GM12878 (cell line): ENCODE results near the gene ZNF276. TPM values are rescaled to one million over a fixed set of nuclear protein-coding genes. Genes with fewer than 3 reads are reported as not detected.

ENCODE experiments used
- BCL11A ChIP-seq: IDR thresholded peaks from 2 replicates; pipeline ENCODE4 v1.6.1; 2011; ENCODE audit warnings: low read depth, low read length
- CREB1 ChIP-seq: IDR thresholded peaks from 2 replicates; pipeline ENCODE4 v1.6.1; 2012; ENCODE audit warnings: low read depth, mild to moderate bottlenecking, inconsistent platforms
- ETV6 ChIP-seq, 2 experiments: fragments of 450-650 bp in 1 of 2; IDR thresholded peaks in 1 of 2; conservative IDR thresholded peaks in 1 of 2; 2 replicates each; pipeline ENCODE4 v1.6.1; 2014; ENCODE audit warnings: antibody characterized with exemption in 1 of 2, borderline replicate concordance in 1 of 2, low read depth in 1 of 2, mild to moderate bottlenecking in 1 of 2, moderate library complexity in 1 of 2
- MTA3 ChIP-seq: IDR thresholded peaks from 2 replicates; pipeline ENCODE4 v1.6.1; 2012; ENCODE audit warnings: low read length, inconsistent platforms, borderline replicate concordance
- NFYB ChIP-seq: IDR thresholded peaks from 2 replicates; pipeline ENCODE4 v1.6.1; 2011; ENCODE audit warnings: low read depth, mild to moderate bottlenecking, low read length, improper control_type of control experiment, moderate library complexity; ENCODE audit not compliant: insufficient read depth
- RAD21 ChIP-seq: IDR thresholded peaks from 2 replicates; pipeline ENCODE4 v1.6.1; 2011; ENCODE audit warnings: mild to moderate bottlenecking, low read depth, low read length, moderate library complexity; ENCODE audit not compliant: insufficient read depth
- SREBF1 ChIP-seq: IDR thresholded peaks from 2 replicates; pipeline ENCODE4 v1.6.1; 2012; ENCODE audit warnings: mild to moderate bottlenecking, low read length
- ZBED1 ChIP-seq: IDR thresholded peaks from 2 replicates; pipeline ENCODE4 v1.6.1; 2016; ENCODE audit warnings: borderline replicate concordance
- ZNF384 ChIP-seq: IDR thresholded peaks from 2 replicates; pipeline ENCODE4 v1.6.1; 2012; ENCODE audit warnings: low read depth, mild to moderate bottlenecking, low read length, improper control_type of control experiment, borderline replicate concordance
- polyA plus RNA-seq, 11 experiments: library from polyadenylated mRNA; depleted of rRNA in 4 of 11; unstranded in 6 of 11; stranded (reverse) in 5 of 11; fragments of >200 nt; fragmentation: Nextera tagmentation in 4 of 11; fragmentation: Illumina TruSeq in 1 of 11; extraction: Ambion mirVana in 4 of 11; extraction: Trizol in 1 of 11; gene quantifications; 1 replicate in 1 of 11; 2 replicates in 10 of 11; pipeline versions ENCODE4 v1.2.1 to v1.2.3, GENCODE V29; 2011 to 2016; ENCODE audit warnings: inconsistent platforms in 2 of 11, missing spikeins in 2 of 11, low read depth in 1 of 11
- total RNA-seq, 4 experiments: library from RNA; depleted of rRNA in 3 of 4; stranded (reverse); fragments of >200 nt in 3 of 4; fragmentation: Illumina TruSeq in 1 of 4; extraction: Trizol in 1 of 4; gene quantifications; 2 replicates each; pipeline versions ENCODE4 v1.2.1 to v1.2.3, GENCODE V29; 2013 to 2021
- TF ChIP-seq, protein P1 (sequence below): IDR thresholded peaks from 2 replicates; pipeline ENCODE4 v1.6.1; 2011; ENCODE audit warnings: low read depth, low read length, improper control_type of control experiment, borderline replicate concordance
- TF ChIP-seq, protein P2 (sequence below): fragments of 450-650 bp; IDR thresholded peaks from 2 replicates; pipeline ENCODE4 v1.6.1; 2017; ENCODE audit warnings: borderline replicate concordance
- TF ChIP-seq, protein P3 (sequence below): fragments of 450-650 bp; IDR thresholded peaks from 2 replicates; pipeline ENCODE4 v1.6.1; 2017; ENCODE audit warnings: mild to moderate bottlenecking, low read depth, inconsistent platforms; ENCODE audit not compliant: poor library complexity, severe bottlenecking
- TF ChIP-seq, protein P4 (sequence below): fragments of 150-350 bp; IDR thresholded peaks from 2 replicates; pipeline ENCODE4 v1.6.1; 2016; ENCODE audit warnings: low read depth, low read length
- TF ChIP-seq, protein P5 (sequence below): fragments of 450-650 bp; formaldehyde crosslinking; IDR thresholded peaks from 2 replicates; pipeline ENCODE4 v1.4.0; 2020; ENCODE audit warnings: mild to moderate bottlenecking, moderate library complexity
- TF ChIP-seq, protein P6 (sequence below): IDR thresholded peaks from 2 replicates; pipeline ENCODE4 v1.6.1; 2011; ENCODE audit warnings: borderline replicate concordance, low read depth, mild to moderate bottlenecking, moderate library complexity, mixed read lengths, low read length; ENCODE audit not compliant: insufficient read depth; ENCODE audit errors: extremely low read length

ZNF276 gene
- total and polyA plus RNA-seq, 10 of the 15 experiments (the other 5 are each of a cell fraction or from before 2014, with no cell fraction given): 0.27 to 22.7 (median 8.7) TPM

DNA sequence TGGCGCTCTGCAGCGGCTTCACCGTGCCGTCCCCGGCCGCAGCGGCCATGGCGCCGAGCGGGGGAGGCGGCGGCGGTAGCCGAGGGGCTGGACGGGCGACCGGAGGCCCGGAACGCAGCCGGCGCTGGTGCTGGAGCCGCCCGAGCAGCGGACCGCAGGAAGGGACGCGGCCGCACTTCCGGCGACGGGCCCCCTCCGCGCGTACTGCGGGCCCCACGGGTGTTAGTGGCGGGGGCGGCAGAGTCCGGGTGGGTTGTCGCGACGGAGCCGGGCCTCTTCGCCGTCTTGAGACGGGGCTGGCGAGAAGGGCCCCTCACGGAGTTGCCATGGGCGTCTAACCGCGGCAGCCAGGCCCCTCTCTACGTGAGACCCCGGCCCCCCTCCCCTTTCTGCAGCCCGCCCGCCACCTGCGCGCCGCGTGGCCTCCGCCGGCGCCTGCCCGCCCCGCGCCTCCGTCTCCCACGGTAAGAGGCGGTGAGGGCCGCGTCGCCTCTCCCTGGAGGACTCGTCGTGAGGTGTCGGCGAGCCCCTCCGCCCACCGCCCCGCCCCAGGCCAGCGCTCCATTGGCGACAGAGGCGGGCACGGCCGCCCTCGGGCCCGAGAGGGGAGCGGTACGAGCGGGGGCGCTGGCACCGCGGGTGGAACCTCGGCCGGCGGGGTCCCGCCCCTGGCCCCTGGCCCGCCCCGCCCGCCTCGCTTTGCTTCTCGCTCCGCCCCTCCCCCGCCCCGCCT lies at the start of gene ZNF276, which contains the start of gene VPS9D1 (continued):
- TF ChIP-seq MTA3: no peak
- TF ChIP-seq SREBF1: peak; percentile 51; the same call in 1 of the 2 replicates
- TF ChIP-seq ETV6 (conservative IDR thresholded peaks at IDR 0.05 in 1 of 2, IDR thresholded peaks at IDR 0.05 in 1 of 2; ENCODE audit: borderline replicate concordance in 1 of 2, low read depth in 1 of 2): 0 out of 4 replicates have a peak, but pooled peaks of 1 of the 2 experiments have one; percentile 43
- TF ChIP-seq, protein P1, sequence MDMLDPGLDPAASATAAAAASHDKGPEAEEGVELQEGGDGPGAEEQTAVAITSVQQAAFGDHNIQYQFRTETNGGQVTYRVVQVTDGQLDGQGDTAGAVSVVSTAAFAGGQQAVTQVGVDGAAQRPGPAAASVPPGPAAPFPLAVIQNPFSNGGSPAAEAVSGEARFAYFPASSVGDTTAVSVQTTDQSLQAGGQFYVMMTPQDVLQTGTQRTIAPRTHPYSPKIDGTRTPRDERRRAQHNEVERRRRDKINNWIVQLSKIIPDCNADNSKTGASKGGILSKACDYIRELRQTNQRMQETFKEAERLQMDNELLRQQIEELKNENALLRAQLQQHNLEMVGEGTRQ: no peak
- TF ChIP-seq RAD21: no peak
- TF ChIP-seq NFYB: no peak
- TF ChIP-seq BCL11A: no peak
- TF ChIP-seq, protein P2, sequence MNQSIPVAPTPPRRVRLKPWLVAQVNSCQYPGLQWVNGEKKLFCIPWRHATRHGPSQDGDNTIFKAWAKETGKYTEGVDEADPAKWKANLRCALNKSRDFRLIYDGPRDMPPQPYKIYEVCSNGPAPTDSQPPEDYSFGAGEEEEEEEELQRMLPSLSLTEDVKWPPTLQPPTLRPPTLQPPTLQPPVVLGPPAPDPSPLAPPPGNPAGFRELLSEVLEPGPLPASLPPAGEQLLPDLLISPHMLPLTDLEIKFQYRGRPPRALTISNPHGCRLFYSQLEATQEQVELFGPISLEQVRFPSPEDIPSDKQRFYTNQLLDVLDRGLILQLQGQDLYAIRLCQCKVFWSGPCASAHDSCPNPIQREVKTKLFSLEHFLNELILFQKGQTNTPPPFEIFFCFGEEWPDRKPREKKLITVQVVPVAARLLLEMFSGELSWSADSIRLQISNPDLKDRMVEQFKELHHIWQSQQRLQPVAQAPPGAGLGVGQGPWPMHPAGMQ: no peak
- peak; percentile 71 for TF ChIP-seq CREB1
- TF ChIP-seq, protein P3, sequence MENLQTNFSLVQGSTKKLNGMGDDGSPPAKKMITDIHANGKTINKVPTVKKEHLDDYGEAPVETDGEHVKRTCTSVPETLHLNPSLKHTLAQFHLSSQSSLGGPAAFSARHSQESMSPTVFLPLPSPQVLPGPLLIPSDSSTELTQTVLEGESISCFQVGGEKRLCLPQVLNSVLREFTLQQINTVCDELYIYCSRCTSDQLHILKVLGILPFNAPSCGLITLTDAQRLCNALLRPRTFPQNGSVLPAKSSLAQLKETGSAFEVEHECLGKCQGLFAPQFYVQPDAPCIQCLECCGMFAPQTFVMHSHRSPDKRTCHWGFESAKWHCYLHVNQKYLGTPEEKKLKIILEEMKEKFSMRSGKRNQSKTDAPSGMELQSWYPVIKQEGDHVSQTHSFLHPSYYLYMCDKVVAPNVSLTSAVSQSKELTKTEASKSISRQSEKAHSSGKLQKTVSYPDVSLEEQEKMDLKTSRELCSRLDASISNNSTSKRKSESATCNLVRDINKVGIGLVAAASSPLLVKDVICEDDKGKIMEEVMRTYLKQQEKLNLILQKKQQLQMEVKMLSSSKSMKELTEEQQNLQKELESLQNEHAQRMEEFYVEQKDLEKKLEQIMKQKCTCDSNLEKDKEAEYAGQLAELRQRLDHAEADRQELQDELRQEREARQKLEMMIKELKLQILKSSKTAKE: no peak
- TF ChIP-seq, protein P4, sequence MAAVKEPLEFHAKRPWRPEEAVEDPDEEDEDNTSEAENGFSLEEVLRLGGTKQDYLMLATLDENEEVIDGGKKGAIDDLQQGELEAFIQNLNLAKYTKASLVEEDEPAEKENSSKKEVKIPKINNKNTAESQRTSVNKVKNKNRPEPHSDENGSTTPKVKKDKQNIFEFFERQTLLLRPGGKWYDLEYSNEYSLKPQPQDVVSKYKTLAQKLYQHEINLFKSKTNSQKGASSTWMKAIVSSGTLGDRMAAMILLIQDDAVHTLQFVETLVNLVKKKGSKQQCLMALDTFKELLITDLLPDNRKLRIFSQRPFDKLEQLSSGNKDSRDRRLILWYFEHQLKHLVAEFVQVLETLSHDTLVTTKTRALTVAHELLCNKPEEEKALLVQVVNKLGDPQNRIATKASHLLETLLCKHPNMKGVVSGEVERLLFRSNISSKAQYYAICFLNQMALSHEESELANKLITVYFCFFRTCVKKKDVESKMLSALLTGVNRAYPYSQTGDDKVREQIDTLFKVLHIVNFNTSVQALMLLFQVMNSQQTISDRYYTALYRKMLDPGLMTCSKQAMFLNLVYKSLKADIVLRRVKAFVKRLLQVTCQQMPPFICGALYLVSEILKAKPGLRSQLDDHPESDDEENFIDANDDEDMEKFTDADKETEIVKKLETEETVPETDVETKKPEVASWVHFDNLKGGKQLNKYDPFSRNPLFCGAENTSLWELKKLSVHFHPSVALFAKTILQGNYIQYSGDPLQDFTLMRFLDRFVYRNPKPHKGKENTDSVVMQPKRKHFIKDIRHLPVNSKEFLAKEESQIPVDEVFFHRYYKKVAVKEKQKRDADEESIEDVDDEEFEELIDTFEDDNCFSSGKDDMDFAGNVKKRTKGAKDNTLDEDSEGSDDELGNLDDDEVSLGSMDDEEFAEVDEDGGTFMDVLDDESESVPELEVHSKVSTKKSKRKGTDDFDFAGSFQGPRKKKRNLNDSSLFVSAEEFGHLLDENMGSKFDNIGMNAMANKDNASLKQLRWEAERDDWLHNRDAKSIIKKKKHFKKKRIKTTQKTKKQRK: no peak
- TF ChIP-seq, protein P5, sequence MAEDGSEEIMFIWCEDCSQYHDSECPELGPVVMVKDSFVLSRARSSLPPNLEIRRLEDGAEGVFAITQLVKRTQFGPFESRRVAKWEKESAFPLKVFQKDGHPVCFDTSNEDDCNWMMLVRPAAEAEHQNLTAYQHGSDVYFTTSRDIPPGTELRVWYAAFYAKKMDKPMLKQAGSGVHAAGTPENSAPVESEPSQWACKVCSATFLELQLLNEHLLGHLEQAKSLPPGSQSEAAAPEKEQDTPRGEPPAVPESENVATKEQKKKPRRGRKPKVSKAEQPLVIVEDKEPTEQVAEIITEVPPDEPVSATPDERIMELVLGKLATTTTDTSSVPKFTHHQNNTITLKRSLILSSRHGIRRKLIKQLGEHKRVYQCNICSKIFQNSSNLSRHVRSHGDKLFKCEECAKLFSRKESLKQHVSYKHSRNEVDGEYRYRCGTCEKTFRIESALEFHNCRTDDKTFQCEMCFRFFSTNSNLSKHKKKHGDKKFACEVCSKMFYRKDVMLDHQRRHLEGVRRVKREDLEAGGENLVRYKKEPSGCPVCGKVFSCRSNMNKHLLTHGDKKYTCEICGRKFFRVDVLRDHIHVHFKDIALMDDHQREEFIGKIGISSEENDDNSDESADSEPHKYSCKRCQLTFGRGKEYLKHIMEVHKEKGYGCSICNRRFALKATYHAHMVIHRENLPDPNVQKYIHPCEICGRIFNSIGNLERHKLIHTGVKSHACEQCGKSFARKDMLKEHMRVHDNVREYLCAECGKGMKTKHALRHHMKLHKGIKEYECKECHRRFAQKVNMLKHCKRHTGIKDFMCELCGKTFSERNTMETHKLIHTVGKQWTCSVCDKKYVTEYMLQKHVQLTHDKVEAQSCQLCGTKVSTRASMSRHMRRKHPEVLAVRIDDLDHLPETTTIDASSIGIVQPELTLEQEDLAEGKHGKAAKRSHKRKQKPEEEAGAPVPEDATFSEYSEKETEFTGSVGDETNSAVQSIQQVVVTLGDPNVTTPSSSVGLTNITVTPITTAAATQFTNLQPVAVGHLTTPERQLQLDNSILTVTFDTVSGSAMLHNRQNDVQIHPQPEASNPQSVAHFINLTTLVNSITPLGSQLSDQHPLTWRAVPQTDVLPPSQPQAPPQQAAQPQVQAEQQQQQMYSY (CRISPR knock-in tag): no peak
- TF ChIP-seq, protein P6, sequence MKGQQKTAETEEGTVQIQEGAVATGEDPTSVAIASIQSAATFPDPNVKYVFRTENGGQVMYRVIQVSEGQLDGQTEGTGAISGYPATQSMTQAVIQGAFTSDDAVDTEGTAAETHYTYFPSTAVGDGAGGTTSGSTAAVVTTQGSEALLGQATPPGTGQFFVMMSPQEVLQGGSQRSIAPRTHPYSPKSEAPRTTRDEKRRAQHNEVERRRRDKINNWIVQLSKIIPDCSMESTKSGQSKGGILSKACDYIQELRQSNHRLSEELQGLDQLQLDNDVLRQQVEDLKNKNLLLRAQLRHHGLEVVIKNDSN: no peak
- no peak for TF ChIP-seq ZNF384
- peak; percentile 70 for TF ChIP-seq ZBED1
